ENCODE measurements around the gene VPS13A.
"Not testable (repeated sequence)": the region's sequence is repeated elsewhere in the genome, so short reads cannot be mapped to it uniquely, and the experiment has no call there.

Gene VPS13A

GRCh38 chr9:77307166-77307565 lies 129.8 kb downstream of the VPS13A start:
- DNase-seq: no peak

GRCh38 chr9:77316058-77316457 lies 138.7 kb downstream of the VPS13A start:
- DNase-seq: no peak

- no peak for DNase-seq
These were observed 147.7 kb downstream of the VPS13A start for GRCh38 chr9:77325058-77325457.

- DNase-seq: no peak
These were observed 150.8 kb downstream of the VPS13A start for GRCh38 chr9:77328102-77328501.

GRCh38 chr9:77370064-77370463 lies 192.7 kb downstream of the VPS13A start:
- no peak for DNase-seq

- DNase-seq: no peak
These were observed 196.9 kb downstream of the VPS13A start for GRCh38 chr9:77374266-77374665.

GRCh38 chr9:77375956-77376532 lies 198.7 kb downstream of the VPS13A start:
- no peak for DNase-seq

GRCh38 chr9:77384406-77384805 lies 207.1 kb downstream of the VPS13A start:
- DNase-seq: no peak

GRCh38 chr9:77386187-77386586 lies 208.9 kb downstream of the VPS13A start:
- DNase-seq: no peak

GRCh38 chr9:77391834-77392233 lies 214.5 kb downstream of the VPS13A start:
- no peak for DNase-seq

GRCh38 chr9:77392328-77392727 lies 215.0 kb downstream of the VPS13A start:
- no peak for DNase-seq

GRCh38 chr9:77398581-77398980 lies 221.2 kb downstream of the VPS13A start:
- DNase-seq: not testable (repeated sequence)

- no peak for DNase-seq
These were observed 222.6 kb downstream of the VPS13A start for GRCh38 chr9:77399964-77400363.

GRCh38 chr9:77402286-77402685 lies 225.0 kb downstream of the VPS13A start:
- no peak for DNase-seq

- no peak for DNase-seq
These were observed 225.9 kb downstream of the VPS13A start for GRCh38 chr9:77403239-77403638.

GRCh38 chr9:77408521-77408920 lies 231.2 kb downstream of the VPS13A start:
- DNase-seq: not testable (repeated sequence)

GRCh38 chr9:77417566-77417965 lies 240.2 kb downstream of the VPS13A start:
- DNase-seq: no peak

- no peak for DNase-seq
These were observed 240.9 kb downstream of the VPS13A start for GRCh38 chr9:77418226-77418625.

- DNase-seq: no peak
These were observed 243.3 kb downstream of the VPS13A start for GRCh38 chr9:77420641-77421040.

- DNase-seq: no peak
These were observed 244.4 kb downstream of the VPS13A start for GRCh38 chr9:77421506-77422265.

- no peak for DNase-seq
These were observed 245.6 kb downstream of the VPS13A start for GRCh38 chr9:77422969-77423368.

- no peak for DNase-seq
These were observed 246.5 kb downstream of the VPS13A start for GRCh38 chr9:77423841-77424240.

- DNase-seq: no peak
These were observed 247.7 kb downstream of the VPS13A start for GRCh38 chr9:77424993-77425392.

GRCh38 chr9:77426712-77427111 lies 249.4 kb downstream of the VPS13A start:
- no peak for DNase-seq

Measured in NCI-H1092 treated with DMSO at 0.1 percent for 48 hours (cell line).